Natural killer cell (primary cell): ENCODE results near the gene C11orf97. TPM values are rescaled to one million over a fixed set of nuclear protein-coding genes. Genes with fewer than 3 reads are reported as not detected.

Experiments
- ATAC-seq, 3 donors: fragments of 150-1000 bp in 2 of 3; fragments of 200-7000 bp in 1 of 3; cut with Tn5 transposase; 1 replicate in 1 of 3; 2 replicates in 2 of 3; pipeline ENCODE4 v1.10.0; 2021; ENCODE audit warnings: mild to moderate bottlenecking in 2 of 3, moderate library complexity in 2 of 3
- DNase-seq, 2 donors: peaks; one replicate each; pipeline versions ENCODE4 v3.0.0 to v3.0.0-alpha.2; 2013 to 2021; ENCODE audit warnings: mixed read lengths in 1 of 2
- H3K27ac ChIP-seq: one replicate; pipeline ENCODE4 v1.5.1; 2013; ENCODE audit warnings: mild to moderate bottlenecking, low read length
- H3K27me3 ChIP-seq: one replicate; pipeline ENCODE4 v1.6.1; 2013; ENCODE audit warnings: low read length; ENCODE audit not compliant: control insufficient read depth, insufficient read depth
- H3K36me3 ChIP-seq: one replicate; pipeline ENCODE4 v1.6.1; 2013; ENCODE audit warnings: low read length; ENCODE audit not compliant: control insufficient read depth, insufficient read depth
- H3K4me1 ChIP-seq: one replicate; pipeline ENCODE4 v1.6.1; 2013; ENCODE audit warnings: low read length; ENCODE audit not compliant: control insufficient read depth, insufficient read depth
- H3K4me3 ChIP-seq: one replicate; pipeline ENCODE4 v1.5.1; 2013; ENCODE audit warnings: low read length
- H3K9me3 ChIP-seq: one replicate; pipeline ENCODE4 v1.6.1; 2013; ENCODE audit warnings: low read length; ENCODE audit not compliant: control insufficient read depth, insufficient read depth
- H3K27ac Mint-ChIP-seq, 2 donors: one replicate each; pipeline ENCODE4 v1.8.0; 2022; ENCODE audit warnings: mild to moderate bottlenecking in 2 of 2, mixed read lengths in 2 of 2, moderate library complexity in 1 of 2
- H3K27me3 Mint-ChIP-seq, 2 donors: one replicate each; pipeline ENCODE4 v1.8.0; 2022; ENCODE audit warnings: low read depth in 2 of 2, mixed read lengths in 2 of 2
- H3K36me3 Mint-ChIP-seq: one replicate; pipeline ENCODE4 v1.8.0; 2022; ENCODE audit warnings: mixed read lengths
- H3K4me1 Mint-ChIP-seq, 2 donors: one replicate each; pipeline ENCODE4 v1.8.0; 2022; ENCODE audit warnings: mixed read lengths in 2 of 2
- H3K4me3 Mint-ChIP-seq: one replicate; pipeline ENCODE4 v1.8.0; 2022; ENCODE audit warnings: mild to moderate bottlenecking, moderate library complexity, mixed read lengths
- H3K9me3 Mint-ChIP-seq, 2 donors: one replicate each; pipeline ENCODE4 v1.8.0; 2022; ENCODE audit warnings: mixed read lengths in 2 of 2
- CTCF ChIP-seq: fragments of 200-600 bp; IDR thresholded peaks from one replicate; pipeline ENCODE4 v1.8.0; 2022; ENCODE audit warnings: antibody characterized with exemption
- WGBS: methylation state at CpG from one replicate; pipeline ENCODE4 v1.1.7; 2013; ENCODE audit warnings: missing lambda C conversion rate; ENCODE audit not compliant: insufficient coverage; 5-methylcytosine and 5-hydroxymethylcytosine counted together
- intact Hi-C: fragments of 100-400 bp; cut with micrococcal nuclease; formaldehyde crosslinking; loops from one replicate; pipeline ENCODE4 v1.14.2; 2022
- total RNA-seq, 4 donors: library from RNA; stranded (reverse); fragments of 120-200 nt in 1 of 4; gene quantifications; one replicate each; pipeline versions ENCODE4 v1.2.3 to v1.2.4, GENCODE V29; 2013 to 2022

The C11orf97 gene
- total RNA-seq, 3 donors from 2014 or later (not counting 1 experiment from before 2014, with no cell fraction given): not detected

- H3K27ac Mint-ChIP-seq: peak overlapping the region in 1 of 2 donors; percentile 53
- H3K9me3 Mint-ChIP-seq: no peaks in the 10 kb centered on the region
- H3K36me3 Mint-ChIP-seq: peaks cover 15% of the 10 kb centered on the region
- peaks cover 22 to 27% of the 10 kb centered on the region in 2 donors for H3K4me1 Mint-ChIP-seq
- no peak for DNase-seq
- Histone ChIP-seq H3K4me1 (peaks cover 8% of the 10 kb centered on the region), H3K4me3 (no peak overlapping the region), H3K36me3 (peaks cover 43% of the 10 kb centered on the region), H3K27me3 (no peaks in the 10 kb centered on the region), H3K27ac (no peak overlapping the region), H3K9me3 (no peaks in the 10 kb centered on the region)
- WGBS: 46% methylated on average over 2 of the region's 2 CpGs
- no peak for TF ChIP-seq CTCF
- H3K4me3 Mint-ChIP-seq: no peak overlapping the region
- no peak for ATAC-seq
- no peaks in the 10 kb centered on the region for H3K27me3 Mint-ChIP-seq
- intact Hi-C loops: no loop called here
Observed at GRCh38 chr11:94477624-94478023, 34.6 kb upstream of the C11orf97 start.

DNA sequence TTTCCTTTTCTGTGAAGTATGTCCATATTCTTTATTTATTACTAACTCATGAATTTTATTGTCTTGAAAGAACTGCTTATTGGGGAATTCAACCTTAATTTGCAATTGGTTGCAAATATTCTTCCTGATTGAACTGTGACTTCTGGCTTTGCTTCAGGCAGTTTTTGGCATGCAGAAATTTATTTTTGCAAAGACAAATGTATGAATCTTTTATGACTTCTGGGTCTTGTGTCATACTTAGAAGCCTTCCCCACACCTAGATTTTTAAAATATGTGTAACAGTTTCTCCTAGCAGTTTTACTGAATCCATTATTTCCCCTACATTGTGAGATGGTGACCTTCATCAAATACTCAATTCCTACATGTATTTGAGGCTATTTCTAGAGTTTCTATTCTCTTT, 30.9 kb upstream of the C11orf97 start:
- no peaks in the 10 kb centered on the region for H3K27me3 ChIP-seq
- Mint-ChIP-seq H3K36me3 (peaks cover 15% of the 10 kb centered on the region), H3K9me3 (no peaks in the 10 kb centered on the region), H3K4me1 (peaks cover 5 to 10% of the 10 kb centered on the region in 2 donors), H3K27me3 (no peaks in the 10 kb centered on the region), H3K27ac (no peak overlapping the region), H3K4me3 (no peak overlapping the region)
- intact Hi-C loops: no loop called here
- DNase-seq (no peak), ATAC-seq (no peak)
- H3K9me3 ChIP-seq: no peaks in the 10 kb centered on the region
- no peak overlapping the region for H3K4me3 ChIP-seq
- no peak overlapping the region for H3K27ac ChIP-seq
- H3K36me3 ChIP-seq: peaks cover 51% of the 10 kb centered on the region
- no peak for TF ChIP-seq CTCF
- H3K4me1 ChIP-seq: no peaks in the 10 kb centered on the region

DNA sequence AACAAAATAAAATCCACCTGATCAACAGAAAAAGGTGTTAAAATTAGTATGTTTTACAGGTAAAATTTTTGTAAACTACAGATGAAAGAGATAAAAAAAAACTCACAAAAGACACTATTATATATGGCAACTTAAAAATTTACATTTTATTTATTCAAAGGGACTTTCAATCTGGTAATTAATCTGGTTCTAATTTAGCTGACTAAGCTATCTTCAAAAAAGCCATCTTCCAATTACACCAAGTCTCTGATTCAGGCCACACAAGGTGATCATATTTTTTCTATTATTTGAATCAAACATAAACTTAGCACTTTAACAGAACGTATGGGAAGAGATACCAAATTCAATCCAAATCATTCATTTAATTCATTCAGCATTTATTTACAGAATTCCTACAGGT, 26.2 kb upstream of the C11orf97 start:
- peaks cover 27% of the 10 kb centered on the region for H3K36me3 Mint-ChIP-seq
- Histone ChIP-seq H3K4me3 (no peak overlapping the region), H3K27ac (no peak overlapping the region), H3K27me3 (no peaks in the 10 kb centered on the region), H3K4me1 (no peaks in the 10 kb centered on the region), H3K36me3 (peaks cover 57% of the 10 kb centered on the region), H3K9me3 (no peaks in the 10 kb centered on the region)
- no peak overlapping the region for H3K4me3 Mint-ChIP-seq
- H3K27me3 Mint-ChIP-seq: no peaks in the 10 kb centered on the region
- no peak for DNase-seq
- no peak for TF ChIP-seq CTCF
- 94% methylated on average over 1 of the region's 1 CpG for WGBS
- no peak overlapping the region for H3K27ac Mint-ChIP-seq
- intact Hi-C loops: no loop called here
- ATAC-seq: no peak
- H3K4me1 Mint-ChIP-seq: peaks cover 5 to 19% of the 10 kb centered on the region in 2 donors
- H3K9me3 Mint-ChIP-seq: no peaks in the 10 kb centered on the region
